Astrocyte (in vitro differentiated cells and primary cell): Measurements from ENCODE around the gene PELI3. TPM values are rescaled to one million over a fixed set of nuclear protein-coding genes. Genes with fewer than 3 reads are reported as not detected.

Experiments used
- DNase-seq: peaks from one replicate; pipeline ENCODE4 v3.0.0-alpha.2; 2010; ENCODE audit warnings: low read depth
- FAIRE-seq: peaks from 2 replicates; lab custom pipeline; 2011; peaks lifted over from hg19 to GRCh38; lab: Jason Lieb, UNC
- H2AFZ ChIP-seq: 2 replicates; pipeline ENCODE4 v1.6.0; 2012; ENCODE audit warnings: low read depth, low read length, inconsistent platforms
- H3K27ac ChIP-seq: 2 replicates; pipeline ENCODE4 v1.5.1; 2011; ENCODE audit warnings: low read depth, low read length, inconsistent platforms
- H3K27me3 ChIP-seq: 2 replicates; pipeline ENCODE4 v1.6.0; 2011; ENCODE audit warnings: low read length, inconsistent platforms; ENCODE audit not compliant: insufficient read depth
- H3K36me3 ChIP-seq: 2 replicates; pipeline ENCODE4 v1.5.1; 2011; ENCODE audit warnings: low read length, inconsistent platforms; ENCODE audit not compliant: insufficient read depth
- H3K4me1 ChIP-seq: 2 replicates; pipeline ENCODE4 v1.5.1; 2011; ENCODE audit warnings: low read length, inconsistent platforms; ENCODE audit not compliant: insufficient read depth
- H3K4me2 ChIP-seq: 2 replicates; pipeline ENCODE4 v1.6.0; 2012; ENCODE audit warnings: low read length, inconsistent platforms
- H3K4me3 ChIP-seq: 2 replicates; pipeline ENCODE4 v1.5.1; 2011; ENCODE audit warnings: low read depth, mild to moderate bottlenecking, low read length, inconsistent platforms; ENCODE audit not compliant: insufficient read depth
- H3K79me2 ChIP-seq: 2 replicates; pipeline ENCODE4 v1.6.0; 2012; ENCODE audit warnings: mild to moderate bottlenecking, low read length, inconsistent platforms; ENCODE audit not compliant: insufficient read depth
- H3K9ac ChIP-seq: 2 replicates; pipeline ENCODE4 v1.6.0; 2012; ENCODE audit warnings: mild to moderate bottlenecking, low read length, inconsistent platforms
- H3K9me3 ChIP-seq: 2 replicates; pipeline ENCODE4 v1.5.1; 2012; ENCODE audit warnings: low read depth, mild to moderate bottlenecking, low read length, inconsistent platforms; ENCODE audit not compliant: insufficient read depth
- H4K20me1 ChIP-seq: 2 replicates; pipeline ENCODE4 v1.6.0; 2012; ENCODE audit warnings: low read length, inconsistent platforms; ENCODE audit not compliant: insufficient read depth
- H3K27ac Mint-ChIP-seq: one replicate; pipeline ENCODE4 v1.8.0; 2021; ENCODE audit warnings: mild to moderate bottlenecking, mixed read lengths; ENCODE audit not compliant: unreplicated experiment
- H3K27me3 Mint-ChIP-seq: one replicate; pipeline ENCODE4 v1.8.0; 2021; ENCODE audit warnings: low read depth, mixed read lengths; ENCODE audit not compliant: unreplicated experiment
- H3K36me3 Mint-ChIP-seq: one replicate; pipeline ENCODE4 v1.8.0; 2021; ENCODE audit warnings: low read depth, mixed read lengths; ENCODE audit not compliant: unreplicated experiment
- H3K4me1 Mint-ChIP-seq: one replicate; pipeline ENCODE4 v1.8.0; 2021; ENCODE audit warnings: low read depth, mixed read lengths; ENCODE audit not compliant: unreplicated experiment
- H3K4me3 Mint-ChIP-seq: one replicate; pipeline ENCODE4 v1.8.0; 2021; ENCODE audit warnings: mild to moderate bottlenecking, moderate library complexity, mixed read lengths; ENCODE audit not compliant: unreplicated experiment
- H3K9me3 Mint-ChIP-seq: one replicate; pipeline ENCODE4 v1.8.0; 2021; ENCODE audit warnings: mild to moderate bottlenecking, mixed read lengths; ENCODE audit not compliant: unreplicated experiment
- EZH2 ChIP-seq: IDR thresholded peaks from 2 replicates; pipeline ENCODE4 v1.6.1; 2012; ENCODE audit warnings: mild to moderate bottlenecking, low read length, inconsistent platforms; ENCODE audit not compliant: insufficient read depth
- total RNA-seq: library from RNA; stranded (reverse); gene quantifications from 2 replicates; pipeline ENCODE4 v1.2.1, GENCODE V29; 2021
- TF ChIP-seq, protein P1 (sequence below): IDR thresholded peaks from 2 replicates; pipeline ENCODE4 v1.5.1; 2011; ENCODE audit warnings: low read depth, mild to moderate bottlenecking, inconsistent platforms, low read length, moderate library complexity; ENCODE audit not compliant: insufficient read depth

PELI3 gene
- total RNA-seq, 1 donor from 2014 or later: 4.6 TPM

GRCh38 chr11:66510271-66510989, 43.7 kb downstream of the PELI3 start, which contains the start of gene BBS1:
Gene BBS1 (plus strand): TSS chr11:66510635. CDS start chr11:66510660, 25 bp downstream.
- TF ChIP-seq, protein P1, sequence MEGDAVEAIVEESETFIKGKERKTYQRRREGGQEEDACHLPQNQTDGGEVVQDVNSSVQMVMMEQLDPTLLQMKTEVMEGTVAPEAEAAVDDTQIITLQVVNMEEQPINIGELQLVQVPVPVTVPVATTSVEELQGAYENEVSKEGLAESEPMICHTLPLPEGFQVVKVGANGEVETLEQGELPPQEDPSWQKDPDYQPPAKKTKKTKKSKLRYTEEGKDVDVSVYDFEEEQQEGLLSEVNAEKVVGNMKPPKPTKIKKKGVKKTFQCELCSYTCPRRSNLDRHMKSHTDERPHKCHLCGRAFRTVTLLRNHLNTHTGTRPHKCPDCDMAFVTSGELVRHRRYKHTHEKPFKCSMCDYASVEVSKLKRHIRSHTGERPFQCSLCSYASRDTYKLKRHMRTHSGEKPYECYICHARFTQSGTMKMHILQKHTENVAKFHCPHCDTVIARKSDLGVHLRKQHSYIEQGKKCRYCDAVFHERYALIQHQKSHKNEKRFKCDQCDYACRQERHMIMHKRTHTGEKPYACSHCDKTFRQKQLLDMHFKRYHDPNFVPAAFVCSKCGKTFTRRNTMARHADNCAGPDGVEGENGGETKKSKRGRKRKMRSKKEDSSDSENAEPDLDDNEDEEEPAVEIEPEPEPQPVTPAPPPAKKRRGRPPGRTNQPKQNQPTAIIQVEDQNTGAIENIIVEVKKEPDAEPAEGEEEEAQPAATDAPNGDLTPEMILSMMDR: no peak
- TF ChIP-seq EZH2: no peak
- Histone ChIP-seq H3K79me2 (peaks cover 12% of the 10 kb centered on the region), H3K9me3 (no peaks in the 10 kb centered on the region), H4K20me1 (no peaks in the 10 kb centered on the region), H3K4me1 (peaks cover 7% of the 10 kb centered on the region), H3K9ac (peak within 1 kb of the TSS; percentile 93), H3K27me3 (no peaks in the 10 kb centered on the region), H3K27ac (peak within 1 kb of the TSS; percentile 67), H3K4me2 (peak within 1 kb of the TSS; percentile 99), H3K4me3 (peak within 1 kb of the TSS; percentile 99), H3K36me3 (no peaks in the 10 kb centered on the region), H2AFZ (peak within 1 kb of the TSS; percentile 89)
- H3K4me3 Mint-ChIP-seq: peak within 1 kb of the TSS; percentile 98
- peaks cover 4% of the 10 kb centered on the region for H3K4me1 Mint-ChIP-seq
- H3K36me3 Mint-ChIP-seq: peaks cover 19% of the 10 kb centered on the region
- no peaks in the 10 kb centered on the region for H3K9me3 Mint-ChIP-seq
- peak; percentile 59 for DNase-seq
- H3K27ac Mint-ChIP-seq: peak within 1 kb of the TSS; percentile 87
- no peak for FAIRE-seq
- no peaks in the 10 kb centered on the region for H3K27me3 Mint-ChIP-seq

GRCh38 chr11:66510990-66511339, 44.3 kb downstream of the PELI3 start:
- no peak for TF ChIP-seq EZH2
- TF ChIP-seq, protein P1: no peak
- Histone ChIP-seq H3K4me3 (peak overlapping the region; percentile 99), H3K4me1 (peaks cover 7% of the 10 kb centered on the region), H3K9ac (peak overlapping the region; percentile 93), H2AFZ (peak overlapping the region; percentile 89), H3K27ac (peak overlapping the region; percentile 67), H3K9me3 (no peaks in the 10 kb centered on the region), H3K36me3 (peaks cover 3% of the 10 kb centered on the region), H3K4me2 (peak overlapping the region; percentile 99), H3K27me3 (no peaks in the 10 kb centered on the region), H4K20me1 (no peaks in the 10 kb centered on the region), H3K79me2 (peaks cover 12% of the 10 kb centered on the region)
- H3K36me3 Mint-ChIP-seq: peaks cover 19% of the 10 kb centered on the region
- FAIRE-seq (no peak), DNase-seq (no peak)
- no peaks in the 10 kb centered on the region for H3K9me3 Mint-ChIP-seq
- peak overlapping the region; percentile 98 for H3K4me3 Mint-ChIP-seq
- H3K27me3 Mint-ChIP-seq: no peaks in the 10 kb centered on the region
- H3K4me1 Mint-ChIP-seq: peaks cover 4% of the 10 kb centered on the region
- peak overlapping the region; percentile 87 for H3K27ac Mint-ChIP-seq

DNA sequence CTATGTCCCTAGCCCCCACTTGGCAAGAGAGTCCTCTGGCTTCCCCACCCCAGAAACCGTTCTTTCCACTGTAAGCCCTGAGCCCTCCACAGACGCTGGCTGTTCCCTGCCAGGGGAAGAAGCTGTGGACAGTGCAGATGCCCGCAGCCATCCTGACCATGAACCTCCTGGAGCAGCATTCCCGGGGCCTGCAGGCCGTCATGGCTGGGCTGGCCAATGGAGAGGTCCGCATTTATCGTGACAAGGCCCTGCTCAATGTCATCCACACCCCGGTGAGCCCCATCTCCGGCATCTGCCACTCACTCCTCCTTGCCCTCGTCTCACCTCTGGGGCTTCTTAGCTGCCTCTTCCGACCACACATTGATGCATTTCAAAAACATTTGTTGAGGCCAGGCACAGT, 56.9 kb downstream of the PELI3 start:
- TF ChIP-seq, protein P1: no peak
- TF ChIP-seq EZH2: no peak
- peaks cover 18% of the 10 kb centered on the region for H3K36me3 Mint-ChIP-seq
- no peak for FAIRE-seq

More for the DNA sequence above, 56.9 kb downstream of the PELI3 start:
- Mint-ChIP-seq H3K27ac (no peak overlapping the region), H3K4me1 (no peaks in the 10 kb centered on the region), H3K4me3 (no peak overlapping the region), H3K9me3 (peaks cover 3% of the 10 kb centered on the region), H3K27me3 (no peaks in the 10 kb centered on the region)
- DNase-seq: no peak
- Histone ChIP-seq H4K20me1 (no peaks in the 10 kb centered on the region), H3K9me3 (no peaks in the 10 kb centered on the region), H3K4me3 (no peak overlapping the region), H3K4me1 (no peaks in the 10 kb centered on the region), H2AFZ (no peak overlapping the region), H3K36me3 (peaks cover 10% of the 10 kb centered on the region), H3K27ac (no peak overlapping the region), H3K4me2 (no peak overlapping the region), H3K79me2 (no peaks in the 10 kb centered on the region), H3K27me3 (no peaks in the 10 kb centered on the region), H3K9ac (no peak overlapping the region)
